HG03039 (cell line): ENCODE measurements around the gene HOXB4.

ENCODE experiments used
- ATAC-seq: cut with Tn5 transposase; IDR thresholded peaks from one replicate; pipeline ENCODE4 v1.9.1; 2021; ENCODE audit warnings: mild to moderate bottlenecking, moderate library complexity; ENCODE audit not compliant: unreplicated experiment

HOXB4 gene

DNA sequence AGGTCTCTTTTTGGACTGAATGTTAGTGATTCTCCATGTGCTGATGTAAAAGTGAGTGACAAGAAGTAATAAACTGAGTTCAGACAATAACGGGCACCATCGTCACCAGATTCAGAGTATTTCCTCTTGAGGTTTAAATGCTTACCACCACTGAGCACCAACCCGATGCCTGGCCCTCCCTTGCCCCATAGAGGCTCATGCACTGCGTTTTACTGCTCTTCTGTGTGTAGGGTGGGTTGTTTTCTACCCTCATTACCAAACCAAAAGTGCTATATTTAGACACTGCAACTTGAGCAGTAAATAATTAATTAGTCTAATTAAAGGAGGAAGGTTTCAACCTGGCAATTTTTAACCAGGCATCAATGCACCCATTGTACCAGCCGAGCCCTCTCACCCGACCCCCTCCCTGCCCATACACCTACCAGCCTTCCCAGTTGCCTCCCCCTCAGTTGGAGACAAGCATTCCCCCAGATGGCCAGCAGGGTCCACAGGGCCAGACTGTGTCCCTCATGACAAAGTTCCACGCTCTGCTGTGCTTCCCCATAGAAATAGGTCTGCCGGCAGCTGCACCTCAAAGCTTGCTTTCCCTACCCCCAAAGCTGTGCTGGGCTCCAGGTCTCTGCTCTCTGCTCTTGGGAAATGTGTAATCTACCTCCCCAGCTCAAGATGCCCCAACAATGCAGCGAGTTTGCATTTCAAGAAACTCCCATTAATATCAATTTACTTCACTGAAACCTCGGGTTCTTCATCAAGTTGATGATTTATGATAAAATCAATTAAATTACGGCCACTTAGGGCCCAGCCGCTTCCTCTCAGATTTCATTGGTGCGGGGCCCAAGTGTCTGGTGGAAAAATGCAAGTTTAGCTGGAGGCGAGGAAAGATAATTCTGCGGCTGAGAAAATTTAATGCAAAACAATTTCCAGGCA, 16.0 kb downstream of the HOXB4 start:
- no peak for ATAC-seq

DNA sequence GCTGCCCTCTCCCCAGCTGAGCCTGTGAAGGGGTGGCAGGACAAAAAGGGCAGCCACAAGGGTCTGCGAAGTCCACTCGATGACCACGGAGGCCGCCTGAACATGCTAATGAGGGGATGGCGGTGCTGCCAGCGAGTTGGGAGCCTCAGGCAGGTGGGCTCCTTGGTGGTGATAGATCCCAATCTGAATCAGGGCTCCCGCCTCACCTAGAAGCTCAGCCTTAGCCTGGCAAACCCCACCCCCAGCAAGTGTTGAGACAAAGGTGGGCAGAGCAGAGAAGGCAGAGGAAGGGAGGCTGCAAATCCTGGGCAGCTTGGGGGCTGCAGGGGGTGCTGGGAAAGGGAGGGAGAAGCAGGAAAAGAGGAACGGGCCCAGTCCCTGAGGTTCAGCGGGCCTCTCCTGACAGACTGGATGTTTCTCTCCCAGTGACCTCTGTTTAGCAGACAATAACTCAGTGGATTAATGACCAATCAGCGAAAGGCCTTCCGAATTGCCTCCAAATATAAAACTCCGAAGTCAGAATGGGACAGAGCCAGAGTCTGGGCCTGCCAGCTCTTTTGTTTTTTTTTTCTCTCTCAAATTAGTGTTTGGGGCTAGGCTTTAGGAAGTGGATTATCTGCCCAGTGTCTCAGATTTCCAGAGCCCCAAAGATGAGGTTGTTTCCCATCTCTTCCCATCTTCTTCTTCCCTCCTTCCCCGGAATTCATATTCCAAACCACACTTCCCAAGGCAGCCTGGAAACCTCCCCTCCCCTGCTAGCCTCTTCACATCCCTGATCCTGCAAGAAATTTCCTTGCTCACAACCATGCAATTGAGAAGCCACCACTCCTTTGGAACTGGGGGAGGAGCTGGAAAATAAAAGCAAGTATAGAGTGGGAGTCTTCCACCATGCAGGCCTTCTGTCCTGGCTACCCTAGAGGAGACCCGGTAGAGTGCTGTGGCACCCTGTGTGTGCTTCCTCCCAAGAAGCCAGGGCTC, 18.0 kb downstream of the HOXB4 start:
- ATAC-seq = no peak

- ATAC-seq = no peak
Observed at GRCh38 chr17:48559122-48559839, 18.9 kb downstream of the HOXB4 start.

GRCh38 chr17:48558831-48559121, 19.4 kb downstream of the HOXB4 start:
- ATAC-seq = no peak

GRCh38 chr17:48558057-48558830, 19.9 kb downstream of the HOXB4 start:
- no peak for ATAC-seq

DNA sequence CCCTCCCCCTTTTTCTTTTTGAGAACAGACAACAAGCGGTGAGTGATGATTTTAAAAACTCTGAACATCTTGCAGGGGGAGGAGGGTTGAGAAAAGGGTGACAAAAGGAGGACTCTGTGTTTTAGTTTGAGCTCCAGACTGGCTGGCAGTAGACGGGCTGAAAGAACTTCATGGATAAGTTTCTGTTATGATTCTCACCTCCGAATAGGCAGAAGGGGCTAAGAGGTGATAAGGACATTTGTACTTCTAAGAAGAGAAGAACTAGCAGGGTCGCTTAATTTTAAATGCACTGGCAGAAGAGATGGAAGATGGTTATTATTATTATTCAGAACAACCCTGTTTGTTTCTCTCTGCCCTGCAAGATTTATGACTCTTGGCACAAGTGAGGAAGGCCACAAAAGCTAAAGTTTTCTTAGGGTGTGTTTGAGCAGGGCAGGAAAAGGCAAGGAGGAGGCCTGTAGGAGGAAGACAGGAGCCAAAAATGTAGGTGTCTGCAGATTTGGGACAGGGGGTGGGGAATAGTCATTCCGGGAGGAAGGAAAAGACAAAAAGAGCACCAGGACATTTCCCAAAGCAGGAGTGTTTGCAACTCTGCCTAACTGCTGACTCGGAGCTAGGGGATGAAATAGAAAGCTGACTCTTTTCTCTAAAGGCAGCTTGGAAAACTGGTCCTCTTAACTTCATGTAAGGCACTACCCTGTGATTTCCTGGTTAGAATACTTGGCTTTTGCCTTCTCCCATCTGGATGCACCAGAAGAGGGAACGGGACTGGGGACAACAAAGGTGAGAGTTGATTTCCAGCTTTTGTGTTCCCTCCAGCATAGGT, 21.4 kb downstream of the HOXB4 start:
- no peak for ATAC-seq

DNA sequence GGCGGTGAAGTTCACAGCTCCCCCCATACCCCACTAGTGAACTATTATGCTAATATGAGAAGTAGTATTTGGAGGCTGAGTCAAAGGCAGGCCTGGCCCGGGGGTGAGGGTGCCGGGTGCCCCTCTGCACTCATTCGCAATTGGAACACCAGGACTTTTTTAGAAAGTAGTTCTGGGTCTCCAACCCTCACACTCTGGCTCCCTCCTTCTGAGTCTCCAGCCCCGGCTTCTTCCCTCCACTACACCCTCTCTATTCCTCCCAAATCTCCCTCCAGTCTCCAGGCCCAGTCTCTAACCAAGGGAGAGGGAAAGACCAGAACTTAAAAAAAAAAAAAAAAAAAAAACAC, 21.9 kb downstream of the HOXB4 start:
- ATAC-seq = no peak

DNA sequence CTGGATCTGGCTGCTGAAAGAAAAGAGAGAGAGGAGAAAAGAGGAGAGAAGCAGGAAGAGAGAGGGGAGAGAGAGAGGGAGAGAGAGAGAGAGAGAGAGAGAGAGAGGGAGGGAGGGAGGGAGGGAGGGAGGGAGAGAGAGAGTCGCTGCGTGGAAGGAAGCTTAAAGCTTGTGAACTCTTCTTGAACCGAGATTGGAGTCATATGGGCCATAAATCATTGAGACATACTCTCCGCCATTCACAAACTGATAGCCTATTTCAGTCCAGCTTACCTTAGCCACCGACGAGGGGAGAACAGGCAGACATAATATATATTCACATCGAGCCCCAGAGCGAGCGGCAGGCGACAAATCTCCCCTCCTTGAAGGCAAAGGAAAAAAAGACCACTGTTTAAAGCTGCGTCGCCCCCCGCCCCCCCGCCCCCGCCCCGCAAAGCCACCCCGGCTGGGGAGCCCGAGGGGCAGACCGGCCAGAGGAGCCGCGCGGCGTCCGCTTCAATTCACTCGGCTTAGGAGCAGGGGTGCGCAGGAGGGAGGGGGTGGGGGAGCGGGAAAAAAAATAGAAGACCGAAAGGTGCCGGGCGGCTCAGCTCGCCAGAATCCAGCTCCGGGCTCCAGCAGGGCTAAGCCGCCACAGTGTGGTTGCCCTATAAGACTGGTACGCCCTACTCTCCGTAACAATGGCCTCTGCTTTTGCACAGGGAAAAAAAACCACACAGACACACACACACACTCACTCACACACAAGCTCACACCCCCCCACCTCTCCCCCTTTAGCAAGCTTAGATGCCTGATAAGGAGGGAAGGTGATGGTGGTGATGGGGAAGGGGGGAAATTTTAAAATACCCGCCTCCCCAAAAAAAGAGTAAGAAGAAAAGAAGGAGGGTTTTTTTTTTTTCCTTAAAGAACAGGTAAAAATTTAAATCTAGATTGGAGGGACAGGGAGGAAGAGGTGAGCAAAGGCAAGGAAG, 22.6 kb downstream of the HOXB4 start:
- no peak for ATAC-seq

- ATAC-seq = no peak
Observed at GRCh38 chr17:48554412-48555257, 23.5 kb downstream of the HOXB4 start.

- no peak for ATAC-seq
Observed at GRCh38 chr17:48553826-48554225, 24.3 kb downstream of the HOXB4 start.

DNA sequence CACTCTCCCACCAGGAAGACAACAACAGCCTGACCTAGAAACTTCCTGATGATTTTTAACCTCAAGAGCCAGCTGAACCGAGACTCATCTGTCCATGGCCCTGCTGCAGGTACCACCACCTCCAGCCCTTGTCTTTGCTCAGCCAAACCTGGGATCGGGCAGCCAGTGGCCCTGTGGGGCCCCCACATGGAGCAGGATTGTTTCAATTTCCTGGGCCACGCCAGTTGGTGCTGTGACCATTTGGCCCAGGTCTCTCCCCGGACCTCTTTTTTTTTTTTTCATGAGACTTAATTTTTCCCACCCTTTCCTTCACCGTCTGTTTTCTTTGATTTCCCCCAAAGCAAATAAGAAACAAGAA, 25.0 kb downstream of the HOXB4 start:
- ATAC-seq = no peak

DNA sequence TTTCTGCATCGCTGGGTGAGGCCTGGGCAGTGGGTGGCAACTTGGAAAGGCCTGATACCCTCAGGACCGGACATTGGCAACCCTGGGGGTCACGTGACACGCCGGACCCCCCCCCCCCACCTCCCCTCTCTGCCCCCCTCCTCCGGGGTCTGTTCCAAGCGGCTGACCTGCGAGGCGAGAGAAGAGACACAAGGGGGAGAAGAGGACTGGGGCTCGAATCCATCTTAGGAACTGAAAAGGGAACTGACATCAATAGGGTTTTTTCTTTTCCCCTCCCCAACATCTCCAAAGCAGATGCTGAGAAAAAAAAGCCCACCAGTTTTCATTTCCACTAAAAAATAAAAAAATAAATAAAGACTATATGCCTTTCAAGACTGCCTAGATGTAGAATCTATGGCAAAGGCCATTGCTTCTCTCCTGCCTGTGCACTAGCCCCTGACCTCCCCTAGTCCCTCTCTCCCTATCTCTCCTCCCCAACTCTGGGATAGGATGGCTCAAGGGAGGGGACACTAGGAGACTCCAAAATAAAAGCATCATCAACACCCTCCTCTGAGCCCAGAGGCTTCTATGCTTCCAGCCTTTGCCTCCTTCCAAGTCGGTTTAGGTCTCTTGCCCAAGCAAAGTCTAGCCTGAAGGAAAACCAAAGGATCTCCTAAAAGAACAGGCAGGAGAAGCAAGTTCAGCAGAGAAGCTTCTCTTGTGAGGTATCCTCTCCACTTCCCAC, 25.5 kb downstream of the HOXB4 start:
- ATAC-seq = no peak

- ATAC-seq = no peak
Observed at GRCh38 chr17:48551596-48552465, 26.3 kb downstream of the HOXB4 start.

DNA sequence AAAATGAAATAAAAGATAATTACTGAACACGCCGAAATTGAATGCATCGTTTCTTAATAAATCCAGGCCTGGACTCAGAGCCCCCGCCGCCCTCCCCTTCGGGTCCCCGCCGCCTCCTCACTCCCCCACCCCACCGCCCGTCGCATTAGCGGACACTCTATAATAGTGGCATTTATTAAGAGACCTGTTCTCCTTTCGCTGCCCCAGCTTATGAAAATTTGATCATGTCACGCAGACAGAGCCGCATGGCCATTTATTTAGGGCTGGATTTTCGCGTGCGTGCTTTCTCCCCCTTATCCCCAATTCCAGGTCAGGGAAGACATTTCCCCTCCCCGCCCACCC, 27.0 kb downstream of the HOXB4 start:
- ATAC-seq = no peak

GRCh38 chr17:48550502-48551213, 27.5 kb downstream of the HOXB4 start:
- ATAC-seq = no peak
